ENCODE results near the gene BRD3OS.

- TF ChIP-seq EP300 (IDR thresholded peaks at IDR 0.05; ENCODE audit: borderline replicate concordance) = no peak
- peak; percentile 25; the same call in 1 of the 2 replicates for TF ChIP-seq TEAD4 (IDR thresholded peaks at IDR 0.05)
- TF ChIP-seq, protein P1, sequence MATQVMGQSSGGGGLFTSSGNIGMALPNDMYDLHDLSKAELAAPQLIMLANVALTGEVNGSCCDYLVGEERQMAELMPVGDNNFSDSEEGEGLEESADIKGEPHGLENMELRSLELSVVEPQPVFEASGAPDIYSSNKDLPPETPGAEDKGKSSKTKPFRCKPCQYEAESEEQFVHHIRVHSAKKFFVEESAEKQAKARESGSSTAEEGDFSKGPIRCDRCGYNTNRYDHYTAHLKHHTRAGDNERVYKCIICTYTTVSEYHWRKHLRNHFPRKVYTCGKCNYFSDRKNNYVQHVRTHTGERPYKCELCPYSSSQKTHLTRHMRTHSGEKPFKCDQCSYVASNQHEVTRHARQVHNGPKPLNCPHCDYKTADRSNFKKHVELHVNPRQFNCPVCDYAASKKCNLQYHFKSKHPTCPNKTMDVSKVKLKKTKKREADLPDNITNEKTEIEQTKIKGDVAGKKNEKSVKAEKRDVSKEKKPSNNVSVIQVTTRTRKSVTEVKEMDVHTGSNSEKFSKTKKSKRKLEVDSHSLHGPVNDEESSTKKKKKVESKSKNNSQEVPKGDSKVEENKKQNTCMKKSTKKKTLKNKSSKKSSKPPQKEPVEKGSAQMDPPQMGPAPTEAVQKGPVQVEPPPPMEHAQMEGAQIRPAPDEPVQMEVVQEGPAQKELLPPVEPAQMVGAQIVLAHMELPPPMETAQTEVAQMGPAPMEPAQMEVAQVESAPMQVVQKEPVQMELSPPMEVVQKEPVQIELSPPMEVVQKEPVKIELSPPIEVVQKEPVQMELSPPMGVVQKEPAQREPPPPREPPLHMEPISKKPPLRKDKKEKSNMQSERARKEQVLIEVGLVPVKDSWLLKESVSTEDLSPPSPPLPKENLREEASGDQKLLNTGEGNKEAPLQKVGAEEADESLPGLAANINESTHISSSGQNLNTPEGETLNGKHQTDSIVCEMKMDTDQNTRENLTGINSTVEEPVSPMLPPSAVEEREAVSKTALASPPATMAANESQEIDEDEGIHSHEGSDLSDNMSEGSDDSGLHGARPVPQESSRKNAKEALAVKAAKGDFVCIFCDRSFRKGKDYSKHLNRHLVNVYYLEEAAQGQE (IDR thresholded peaks at IDR 0.05; ENCODE audit: low read depth) = no peak
- no peak for TF ChIP-seq CEBPB (IDR thresholded peaks at IDR 0.05)
These were observed 10.3 kb upstream of the BRD3OS start for GRCh38 chr9:134014946-134015345.

Data from Ishikawa (cell line).